HepG2 (cell line): ENCODE data around the gene TPH1. TPM values are rescaled to one million over a fixed set of nuclear protein-coding genes. Genes with fewer than 3 reads are reported as not detected.

Source experiments
- ATF1 ChIP-seq: IDR thresholded peaks from 2 replicates; pipeline ENCODE4 v1.6.1; 2016; ENCODE audit warnings: mild to moderate bottlenecking, control low read depth
- DMTF1 ChIP-seq: sonication (generic); formaldehyde crosslinking; IDR thresholded peaks from 2 replicates; pipeline ENCODE4 v1.4.0; 2020; ENCODE audit warnings: mild to moderate bottlenecking, missing genetic modification reagents
- FUBP1 ChIP-seq: sonication (generic); formaldehyde crosslinking; IDR thresholded peaks from 2 replicates; pipeline ENCODE4 v1.5.1; 2020; ENCODE audit warnings: missing genetic modification reagents, mild to moderate bottlenecking, borderline replicate concordance
- KDM6A ChIP-seq: IDR thresholded peaks from 2 replicates; pipeline ENCODE4 v1.6.1; 2016; ENCODE audit warnings: low read depth
- KLF6 ChIP-seq: IDR thresholded peaks from 2 replicates; pipeline ENCODE4 v1.8.0; 2016; ENCODE audit warnings: missing biosample characterization, missing genetic modification reagents
- MED1 ChIP-seq: sonication (generic); formaldehyde crosslinking; IDR thresholded peaks from 2 replicates; pipeline ENCODE4 v1.4.0; 2020; ENCODE audit warnings: missing genetic modification reagents
- NFYB ChIP-seq: sonication (generic); formaldehyde crosslinking; IDR thresholded peaks from 2 replicates; pipeline ENCODE4 v1.4.0; 2020; ENCODE audit warnings: missing genetic modification reagents
- SMARCC2 ChIP-seq: fragments of 450-650 bp; IDR thresholded peaks from 2 replicates; pipeline ENCODE4 v1.6.1; 2017; ENCODE audit warnings: antibody characterized with exemption, mild to moderate bottlenecking
- SMARCE1 ChIP-seq: fragments of 450-650 bp; IDR thresholded peaks from 2 replicates; pipeline ENCODE4 v1.6.1; 2017; ENCODE audit warnings: borderline replicate concordance
- SOX5 ChIP-seq: IDR thresholded peaks from 2 replicates; pipeline ENCODE4 v1.6.1; 2016; ENCODE audit warnings: borderline replicate concordance
- TCF12 ChIP-seq, 2 experiments: fragments of 450-650 bp in 1 of 2; sonication (generic) in 1 of 2; formaldehyde crosslinking in 1 of 2; IDR thresholded peaks; 2 replicates each; pipeline versions ENCODE4 v1.6.1 to v1.8.0; 2017 to 2022; ENCODE audit warnings: antibody characterized with exemption in 1 of 2, mild to moderate bottlenecking in 1 of 2, missing genetic modification reagents in 1 of 2, moderate library complexity in 1 of 2
- YEATS4 ChIP-seq: sonication (generic); formaldehyde crosslinking; IDR thresholded peaks from 2 replicates; pipeline ENCODE4 v1.4.0; 2020; ENCODE audit warnings: missing genetic modification reagents, borderline replicate concordance
- ZBTB1 ChIP-seq: sonication (generic); formaldehyde crosslinking; IDR thresholded peaks from 2 replicates; pipeline ENCODE4 v1.4.0; 2020; ENCODE audit warnings: missing genetic modification reagents, borderline replicate concordance
- ZNF484 ChIP-seq: sonication (generic); formaldehyde crosslinking; IDR thresholded peaks from 2 replicates; pipeline ENCODE4 v1.5.1; 2020; ENCODE audit warnings: mild to moderate bottlenecking, low read depth, missing genetic modification reagents, borderline replicate concordance
- ZNF773 ChIP-seq: sonication (generic); formaldehyde crosslinking; IDR thresholded peaks from 2 replicates; pipeline ENCODE4 v1.4.0; 2020; ENCODE audit warnings: missing genetic modification reagents, borderline replicate concordance
- polyA plus RNA-seq, 8 experiments: library from polyadenylated mRNA; depleted of rRNA in 3 of 8; stranded (reverse) in 7 of 8; unstranded in 1 of 8; fragments of >200 nt; fragmentation: Illumina TruSeq in 4 of 8; extraction: Trizol in 4 of 8; gene quantifications; 2 replicates each; pipeline versions ENCODE4 v1.2.1 to v1.2.3, GENCODE V29; 2011 to 2016; ENCODE audit warnings: low read depth in 4 of 8, missing spikeins in 1 of 8, mixed read lengths in 1 of 8; ENCODE audit not compliant: insufficient read depth in 1 of 8
- total RNA-seq, 5 experiments: library from RNA; depleted of rRNA; stranded (reverse); fragments of >200 nt; fragmentation: Illumina TruSeq; extraction: Trizol; gene quantifications; 2 replicates each; pipeline ENCODE4 v1.2.3, GENCODE V29; 2016; ENCODE audit warnings: low read depth in 1 of 5
- TF ChIP-seq, protein P1 (sequence below): sonication (generic); formaldehyde crosslinking; IDR thresholded peaks from 2 replicates; pipeline ENCODE4 v1.8.0; 2022; ENCODE audit warnings: missing genetic modification reagents, mild to moderate bottlenecking, borderline replicate concordance
- TF ChIP-seq, protein P2 (sequence below): sonication (generic); formaldehyde crosslinking; IDR thresholded peaks from 2 replicates; pipeline ENCODE4 v1.5.0; 2020; ENCODE audit warnings: mild to moderate bottlenecking, missing genetic modification reagents, moderate library complexity
- TF ChIP-seq, protein P3 (sequence below): sonication (generic); formaldehyde crosslinking; IDR thresholded peaks from 2 replicates; pipeline ENCODE4 v1.5.0; 2020; ENCODE audit warnings: mild to moderate bottlenecking, missing genetic modification reagents

The TPH1 gene
- total and polyA plus RNA-seq, 2 of the 13 experiments (the other 11 are each of a cell fraction or from before 2014, with no cell fraction given), result 0.26 to 0.53 TPM

DNA sequence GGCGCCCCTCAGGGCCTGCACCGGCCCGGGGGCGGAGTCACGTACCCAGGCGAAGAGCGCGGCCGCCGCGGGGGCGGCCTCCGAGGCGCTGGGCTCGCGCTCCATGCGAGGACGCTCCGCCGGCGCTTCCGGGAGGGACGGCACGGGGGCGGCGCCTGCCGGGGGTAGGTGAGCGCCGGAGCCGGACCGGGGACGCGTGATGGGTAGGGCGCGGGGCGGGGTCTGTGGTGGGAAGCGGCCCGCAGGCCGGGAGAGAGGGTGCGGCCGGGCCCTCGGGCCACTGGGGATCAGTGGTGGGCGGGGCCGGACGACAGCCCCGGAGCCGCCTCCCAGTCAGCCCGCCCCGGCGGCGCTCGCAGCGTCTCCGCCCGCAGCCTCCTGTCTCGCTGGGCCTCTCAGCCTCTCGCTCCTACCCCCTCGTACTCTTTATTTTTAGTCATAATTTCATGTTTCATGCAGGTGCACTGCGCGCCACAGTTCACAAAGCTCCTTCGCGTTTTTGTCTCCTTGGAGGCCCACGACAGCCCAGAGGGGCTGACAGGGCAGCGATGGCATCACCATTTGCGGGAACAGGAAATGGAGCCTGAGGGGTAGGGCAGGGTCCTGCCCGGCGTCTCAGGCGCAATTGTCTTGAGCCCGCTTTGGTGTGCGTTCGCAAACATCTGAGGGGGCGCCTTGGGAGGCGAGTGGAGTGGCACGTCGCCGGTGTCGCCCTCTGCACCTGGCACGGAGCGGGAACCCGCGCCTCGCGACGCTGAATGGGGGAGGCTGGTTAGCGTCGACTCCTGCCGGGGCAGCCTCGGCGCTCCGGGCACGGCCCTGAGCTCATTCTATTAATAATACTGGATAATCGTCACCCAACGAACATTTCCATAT, 32.9 kb downstream of the TPH1 start, which contains the start of gene SERGEF (continued):
- TF ChIP-seq DMTF1 (CRISPR knock-in tag) (no peak; the same call in 1 of the 2 replicates), ATF1 (CRISPR knock-in tag) (no peak), YEATS4 (peak; percentile 71), KDM6A (CRISPR knock-in tag) (no peak), NFYB (0 out of 2 replicates have a peak, but pooled peaks have one; percentile 2), FUBP1 (no peak; the same call in 1 of the 2 replicates), MED1 (CRISPR knock-in tag) (peak; percentile 23; the same call in 1 of the 2 replicates), SOX5 (CRISPR knock-in tag) (peak; percentile 9; the same call in 1 of the 2 replicates), TCF12 (IDR thresholded peaks at IDR 0.05) (no peak), TCF12 (CRISPR knock-in tag; IDR thresholded peaks at IDR 0.05) (peak; percentile 36; the same call in 1 of the 2 replicates), SMARCC2 (no peak), SMARCE1 (no peak), ZNF484 (0 out of 2 replicates have a peak, but pooled peaks have one; percentile 57), ZBTB1 (CRISPR knock-in tag) (0 out of 2 replicates have a peak, but pooled peaks have one; percentile 61), ZNF773 (CRISPR knock-in tag) (no peak), KLF6 (CRISPR knock-in tag) (peak; percentile 64; the same call in 1 of the 2 replicates)
- TF ChIP-seq, protein P1, sequence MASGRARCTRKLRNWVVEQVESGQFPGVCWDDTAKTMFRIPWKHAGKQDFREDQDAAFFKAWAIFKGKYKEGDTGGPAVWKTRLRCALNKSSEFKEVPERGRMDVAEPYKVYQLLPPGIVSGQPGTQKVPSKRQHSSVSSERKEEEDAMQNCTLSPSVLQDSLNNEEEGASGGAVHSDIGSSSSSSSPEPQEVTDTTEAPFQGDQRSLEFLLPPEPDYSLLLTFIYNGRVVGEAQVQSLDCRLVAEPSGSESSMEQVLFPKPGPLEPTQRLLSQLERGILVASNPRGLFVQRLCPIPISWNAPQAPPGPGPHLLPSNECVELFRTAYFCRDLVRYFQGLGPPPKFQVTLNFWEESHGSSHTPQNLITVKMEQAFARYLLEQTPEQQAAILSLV (CRISPR knock-in tag), result no peak
- TF ChIP-seq, protein P2, sequence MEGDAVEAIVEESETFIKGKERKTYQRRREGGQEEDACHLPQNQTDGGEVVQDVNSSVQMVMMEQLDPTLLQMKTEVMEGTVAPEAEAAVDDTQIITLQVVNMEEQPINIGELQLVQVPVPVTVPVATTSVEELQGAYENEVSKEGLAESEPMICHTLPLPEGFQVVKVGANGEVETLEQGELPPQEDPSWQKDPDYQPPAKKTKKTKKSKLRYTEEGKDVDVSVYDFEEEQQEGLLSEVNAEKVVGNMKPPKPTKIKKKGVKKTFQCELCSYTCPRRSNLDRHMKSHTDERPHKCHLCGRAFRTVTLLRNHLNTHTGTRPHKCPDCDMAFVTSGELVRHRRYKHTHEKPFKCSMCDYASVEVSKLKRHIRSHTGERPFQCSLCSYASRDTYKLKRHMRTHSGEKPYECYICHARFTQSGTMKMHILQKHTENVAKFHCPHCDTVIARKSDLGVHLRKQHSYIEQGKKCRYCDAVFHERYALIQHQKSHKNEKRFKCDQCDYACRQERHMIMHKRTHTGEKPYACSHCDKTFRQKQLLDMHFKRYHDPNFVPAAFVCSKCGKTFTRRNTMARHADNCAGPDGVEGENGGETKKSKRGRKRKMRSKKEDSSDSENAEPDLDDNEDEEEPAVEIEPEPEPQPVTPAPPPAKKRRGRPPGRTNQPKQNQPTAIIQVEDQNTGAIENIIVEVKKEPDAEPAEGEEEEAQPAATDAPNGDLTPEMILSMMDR (CRISPR knock-in tag), result peak; percentile 12; the same call in 1 of the 2 replicates
- TF ChIP-seq, protein P3, sequence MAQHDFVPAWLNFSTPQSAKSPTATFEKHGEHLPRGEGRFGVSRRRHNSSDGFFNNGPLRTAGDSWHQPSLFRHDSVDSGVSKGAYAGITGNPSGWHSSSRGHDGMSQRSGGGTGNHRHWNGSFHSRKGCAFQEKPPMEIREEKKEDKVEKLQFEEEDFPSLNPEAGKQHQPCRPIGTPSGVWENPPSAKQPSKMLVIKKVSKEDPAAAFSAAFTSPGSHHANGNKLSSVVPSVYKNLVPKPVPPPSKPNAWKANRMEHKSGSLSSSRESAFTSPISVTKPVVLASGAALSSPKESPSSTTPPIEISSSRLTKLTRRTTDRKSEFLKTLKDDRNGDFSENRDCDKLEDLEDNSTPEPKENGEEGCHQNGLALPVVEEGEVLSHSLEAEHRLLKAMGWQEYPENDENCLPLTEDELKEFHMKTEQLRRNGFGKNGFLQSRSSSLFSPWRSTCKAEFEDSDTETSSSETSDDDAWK, result no peak
